Astrocyte (in vitro differentiated cells and primary cell): Measurements from ENCODE around the gene EDARADD. TPM values are rescaled to one million over a fixed set of nuclear protein-coding genes. Genes with fewer than 3 reads are reported as not detected.

Source experiments
- DNase-seq: peaks from one replicate; pipeline ENCODE4 v3.0.0-alpha.2; 2010; ENCODE audit warnings: low read depth
- FAIRE-seq: peaks from 2 replicates; lab custom pipeline; 2011; peaks lifted over from hg19 to GRCh38; lab: Jason Lieb, UNC
- H2AFZ ChIP-seq: 2 replicates; pipeline ENCODE4 v1.6.0; 2012; ENCODE audit warnings: low read depth, low read length, inconsistent platforms
- H3K27ac ChIP-seq: 2 replicates; pipeline ENCODE4 v1.5.1; 2011; ENCODE audit warnings: low read depth, low read length, inconsistent platforms
- H3K27me3 ChIP-seq: 2 replicates; pipeline ENCODE4 v1.6.0; 2011; ENCODE audit warnings: low read length, inconsistent platforms; ENCODE audit not compliant: insufficient read depth
- H3K36me3 ChIP-seq: 2 replicates; pipeline ENCODE4 v1.5.1; 2011; ENCODE audit warnings: low read length, inconsistent platforms; ENCODE audit not compliant: insufficient read depth
- H3K4me1 ChIP-seq: 2 replicates; pipeline ENCODE4 v1.5.1; 2011; ENCODE audit warnings: low read length, inconsistent platforms; ENCODE audit not compliant: insufficient read depth
- H3K4me2 ChIP-seq: 2 replicates; pipeline ENCODE4 v1.6.0; 2012; ENCODE audit warnings: low read length, inconsistent platforms
- H3K4me3 ChIP-seq: 2 replicates; pipeline ENCODE4 v1.5.1; 2011; ENCODE audit warnings: low read depth, mild to moderate bottlenecking, low read length, inconsistent platforms; ENCODE audit not compliant: insufficient read depth
- H3K79me2 ChIP-seq: 2 replicates; pipeline ENCODE4 v1.6.0; 2012; ENCODE audit warnings: mild to moderate bottlenecking, low read length, inconsistent platforms; ENCODE audit not compliant: insufficient read depth
- H3K9ac ChIP-seq: 2 replicates; pipeline ENCODE4 v1.6.0; 2012; ENCODE audit warnings: mild to moderate bottlenecking, low read length, inconsistent platforms
- H3K9me3 ChIP-seq: 2 replicates; pipeline ENCODE4 v1.5.1; 2012; ENCODE audit warnings: low read depth, mild to moderate bottlenecking, low read length, inconsistent platforms; ENCODE audit not compliant: insufficient read depth
- H4K20me1 ChIP-seq: 2 replicates; pipeline ENCODE4 v1.6.0; 2012; ENCODE audit warnings: low read length, inconsistent platforms; ENCODE audit not compliant: insufficient read depth
- H3K27ac Mint-ChIP-seq: one replicate; pipeline ENCODE4 v1.8.0; 2021; ENCODE audit warnings: mild to moderate bottlenecking, mixed read lengths; ENCODE audit not compliant: unreplicated experiment
- H3K27me3 Mint-ChIP-seq: one replicate; pipeline ENCODE4 v1.8.0; 2021; ENCODE audit warnings: low read depth, mixed read lengths; ENCODE audit not compliant: unreplicated experiment
- H3K36me3 Mint-ChIP-seq: one replicate; pipeline ENCODE4 v1.8.0; 2021; ENCODE audit warnings: low read depth, mixed read lengths; ENCODE audit not compliant: unreplicated experiment
- H3K4me1 Mint-ChIP-seq: one replicate; pipeline ENCODE4 v1.8.0; 2021; ENCODE audit warnings: low read depth, mixed read lengths; ENCODE audit not compliant: unreplicated experiment
- H3K4me3 Mint-ChIP-seq: one replicate; pipeline ENCODE4 v1.8.0; 2021; ENCODE audit warnings: mild to moderate bottlenecking, moderate library complexity, mixed read lengths; ENCODE audit not compliant: unreplicated experiment
- H3K9me3 Mint-ChIP-seq: one replicate; pipeline ENCODE4 v1.8.0; 2021; ENCODE audit warnings: mild to moderate bottlenecking, mixed read lengths; ENCODE audit not compliant: unreplicated experiment
- CTCF ChIP-seq: IDR thresholded peaks from 2 replicates; pipeline ENCODE4 v1.5.1; 2011; ENCODE audit warnings: low read depth, mild to moderate bottlenecking, inconsistent platforms, low read length, moderate library complexity; ENCODE audit not compliant: insufficient read depth
- EZH2 ChIP-seq: IDR thresholded peaks from 2 replicates; pipeline ENCODE4 v1.6.1; 2012; ENCODE audit warnings: mild to moderate bottlenecking, low read length, inconsistent platforms; ENCODE audit not compliant: insufficient read depth
- total RNA-seq: library from RNA; stranded (reverse); gene quantifications from 2 replicates; pipeline ENCODE4 v1.2.1, GENCODE V29; 2021

Gene EDARADD
- total RNA-seq, 1 donor from 2014 or later: 0.98 TPM

GRCh38 chr1:236381565-236382158 lies 12.4 kb upstream of the EDARADD start:
- no peaks in the 10 kb centered on the region for H3K27me3 Mint-ChIP-seq
- no peaks in the 10 kb centered on the region for H3K27me3 ChIP-seq
- FAIRE-seq: no peak
- H3K4me3 ChIP-seq: no peak overlapping the region
- no peaks in the 10 kb centered on the region for H4K20me1 ChIP-seq
- H3K27ac ChIP-seq: no peak overlapping the region
- H3K36me3 Mint-ChIP-seq: no peaks in the 10 kb centered on the region
- TF ChIP-seq EZH2 (no peak), CTCF (no peak)
- H3K4me1 ChIP-seq: no peaks in the 10 kb centered on the region
- no peak overlapping the region for H3K27ac Mint-ChIP-seq
- no peak overlapping the region for H3K4me3 Mint-ChIP-seq
- no peak overlapping the region for H2AFZ ChIP-seq
- H3K9me3 Mint-ChIP-seq: peaks cover 7% of the 10 kb centered on the region
- H3K9ac ChIP-seq: no peak overlapping the region
- H3K4me1 Mint-ChIP-seq: no peaks in the 10 kb centered on the region
- H3K79me2 ChIP-seq: no peaks in the 10 kb centered on the region
- H3K36me3 ChIP-seq: no peaks in the 10 kb centered on the region
- no peak for DNase-seq
- H3K9me3 ChIP-seq: no peaks in the 10 kb centered on the region
- H3K4me2 ChIP-seq: no peak overlapping the region

- H3K4me1 ChIP-seq: no peaks in the 10 kb centered on the region
- no peaks in the 10 kb centered on the region for H3K27me3 ChIP-seq
- H3K36me3 Mint-ChIP-seq: no peaks in the 10 kb centered on the region
- H4K20me1 ChIP-seq: no peaks in the 10 kb centered on the region
- no peaks in the 10 kb centered on the region for H3K36me3 ChIP-seq
- FAIRE-seq: no peak
- H3K9me3 ChIP-seq: no peaks in the 10 kb centered on the region
- H3K27ac ChIP-seq: no peak overlapping the region
- H2AFZ ChIP-seq: no peak overlapping the region
- H3K9me3 Mint-ChIP-seq: no peaks in the 10 kb centered on the region
- H3K79me2 ChIP-seq: no peaks in the 10 kb centered on the region
- no peak overlapping the region for H3K9ac ChIP-seq
- H3K4me3 Mint-ChIP-seq: no peak overlapping the region
- H3K4me2 ChIP-seq: no peak overlapping the region
- no peaks in the 10 kb centered on the region for H3K4me1 Mint-ChIP-seq
- no peak overlapping the region for H3K27ac Mint-ChIP-seq
- peaks cover 4% of the 10 kb centered on the region for H3K27me3 Mint-ChIP-seq
- H3K4me3 ChIP-seq: no peak overlapping the region
- no peak for DNase-seq
- TF ChIP-seq EZH2 (no peak), CTCF (no peak)
These were observed 5.8 kb upstream of the EDARADD start for GRCh38 chr1:236388332-236388731.

- Mint-ChIP-seq H3K4me3 (no peak overlapping the region), H3K27ac (no peak overlapping the region), H3K9me3 (no peaks in the 10 kb centered on the region), H3K4me1 (peaks cover 6% of the 10 kb centered on the region), H3K27me3 (peaks cover 4% of the 10 kb centered on the region), H3K36me3 (no peaks in the 10 kb centered on the region)
- H3K9ac ChIP-seq: no peak overlapping the region
- H4K20me1 ChIP-seq: no peaks in the 10 kb centered on the region
- H3K4me2 ChIP-seq: no peak overlapping the region
- H3K79me2 ChIP-seq: no peaks in the 10 kb centered on the region
- no peaks in the 10 kb centered on the region for H3K36me3 ChIP-seq
- TF ChIP-seq EZH2 (no peak), CTCF (no peak)
- FAIRE-seq: no peak
- no peak overlapping the region for H2AFZ ChIP-seq
- no peak overlapping the region for H3K4me3 ChIP-seq
- H3K9me3 ChIP-seq: no peaks in the 10 kb centered on the region
- no peaks in the 10 kb centered on the region for H3K4me1 ChIP-seq
- no peaks in the 10 kb centered on the region for H3K27me3 ChIP-seq
- no peak overlapping the region for H3K27ac ChIP-seq
- DNase-seq: no peak
These were observed 4.8 kb upstream of the EDARADD start for GRCh38 chr1:236389253-236389652.
